Naive thymus-derived CD4-positive, alpha-beta T cell (primary cell): ENCODE data around the gene APBA2. TPM values are rescaled to one million over a fixed set of nuclear protein-coding genes. Genes with fewer than 3 reads are reported as not detected.

Experiments used
- ATAC-seq: fragments of 150-1000 bp; cut with Tn5 transposase; 2 replicates; pipeline ENCODE4 v1.10.0; 2021; ENCODE audit warnings: mild to moderate bottlenecking, moderate library complexity
- CTCF ChIA-PET: fragments of 350-600 bp; sonication (Branson Sonifier 250); formaldehyde crosslinking; loops from one replicate; lab custom pipeline; 2021; ENCODE audit warnings: antibody characterized with exemption; lab: Charles Lee
- POLR2A ChIA-PET: fragments of 350-600 bp; sonication (Branson Sonifier 250); formaldehyde crosslinking; loops from one replicate; lab custom pipeline; 2021; ENCODE audit warnings: antibody characterized with exemption, inconsistent platforms; lab: Charles Lee
- DNase-seq, 9 donors: peaks; one replicate each; pipeline versions ENCODE4 v3.0.0 to v3.0.0-alpha.2; 2020 to 2022; ENCODE audit warnings: mixed read lengths in 1 of 9
- H3K27ac ChIP-seq: one replicate; pipeline ENCODE4 v1.7.0; 2013; ENCODE audit warnings: mild to moderate bottlenecking, low read depth, low read length, moderate library complexity
- H3K27me3 ChIP-seq, 2 donors: one replicate each; pipeline ENCODE4 v1.7.0; 2013; ENCODE audit warnings: low read length in 2 of 2, mild to moderate bottlenecking in 2 of 2, moderate library complexity in 2 of 2; ENCODE audit not compliant: control insufficient read depth in 2 of 2, insufficient read depth in 2 of 2
- H3K36me3 ChIP-seq, 3 experiments: 1 replicate in 2 of 3; 2 replicates in 1 of 3; pipeline ENCODE4 v1.7.0; 2013; ENCODE audit warnings: low read length in 3 of 3, mild to moderate bottlenecking in 3 of 3, moderate library complexity in 1 of 3; ENCODE audit not compliant: insufficient read depth in 3 of 3, control insufficient read depth in 2 of 3
- H3K4me1 ChIP-seq, 2 donors: one replicate each; pipeline ENCODE4 v1.7.0; 2013; ENCODE audit warnings: low read length in 2 of 2, mild to moderate bottlenecking in 2 of 2, moderate library complexity in 1 of 2; ENCODE audit not compliant: control insufficient read depth in 2 of 2, insufficient read depth in 2 of 2
- H3K4me3 ChIP-seq: 2 replicates; pipeline ENCODE4 v1.7.0; 2013; ENCODE audit warnings: mild to moderate bottlenecking, low read length
- H3K9me3 ChIP-seq, 3 experiments: 1 replicate in 2 of 3; 2 replicates in 1 of 3; pipeline ENCODE4 v1.7.0; 2013; ENCODE audit warnings: low read length in 3 of 3; ENCODE audit not compliant: control insufficient read depth in 2 of 3
- H3K27ac Mint-ChIP-seq, 9 donors: one replicate each; pipeline ENCODE4 v1.8.0; 2020 to 2022; ENCODE audit warnings: mixed read lengths in 9 of 9, mild to moderate bottlenecking in 8 of 9, moderate library complexity in 5 of 9, inconsistent platforms in 2 of 9
- H3K27me3 Mint-ChIP-seq, 5 donors: one replicate each; pipeline ENCODE4 v1.8.0; 2021 to 2022; ENCODE audit warnings: mixed read lengths in 5 of 5, mild to moderate bottlenecking in 1 of 5
- H3K36me3 Mint-ChIP-seq, 5 donors: one replicate each; pipeline ENCODE4 v1.8.0; 2020 to 2022; ENCODE audit warnings: mixed read lengths in 5 of 5, mild to moderate bottlenecking in 3 of 5, inconsistent platforms in 1 of 5
- H3K4me1 Mint-ChIP-seq, 7 donors: one replicate each; pipeline ENCODE4 v1.8.0; 2020 to 2022; ENCODE audit warnings: mixed read lengths in 7 of 7, mild to moderate bottlenecking in 3 of 7, inconsistent platforms in 1 of 7
- H3K4me3 Mint-ChIP-seq, 10 donors: one replicate each; pipeline ENCODE4 v1.8.0; 2020 to 2022; ENCODE audit warnings: mild to moderate bottlenecking in 10 of 10, mixed read lengths in 10 of 10, moderate library complexity in 6 of 10, inconsistent platforms in 2 of 10
- H3K9me3 Mint-ChIP-seq, 11 donors: one replicate each; pipeline ENCODE4 v1.8.0; 2020 to 2022; ENCODE audit warnings: mixed read lengths in 11 of 11, mild to moderate bottlenecking in 4 of 11, inconsistent platforms in 1 of 11, moderate library complexity in 1 of 11
- intact Hi-C, 2 donors: fragments of 100-400 bp; cut with micrococcal nuclease; formaldehyde crosslinking; loops; one replicate each; pipeline ENCODE4 v1.15.1; 2023
- polyA plus RNA-seq, 2 donors: library from polyadenylated mRNA; unstranded; fragments of 300-500 nt; fragmentation: Illumina TruSeq; gene quantifications; one replicate each; pipeline ENCODE4 v1.2.3, GENCODE V29; 2021
- total RNA-seq, 6 experiments: library from RNA in 5 of 6; stranded (reverse) in 5 of 6; gene quantifications; 1 replicate in 5 of 6; 2 replicates in 1 of 6; pipeline ENCODE4 v1.2.3 and lab custom pipeline; 2021 to 2026

Gene APBA2
- total and polyA plus RNA-seq, 7 experiments from 2014 or later: 7.7 to 139 (median 110) TPM

DNA sequence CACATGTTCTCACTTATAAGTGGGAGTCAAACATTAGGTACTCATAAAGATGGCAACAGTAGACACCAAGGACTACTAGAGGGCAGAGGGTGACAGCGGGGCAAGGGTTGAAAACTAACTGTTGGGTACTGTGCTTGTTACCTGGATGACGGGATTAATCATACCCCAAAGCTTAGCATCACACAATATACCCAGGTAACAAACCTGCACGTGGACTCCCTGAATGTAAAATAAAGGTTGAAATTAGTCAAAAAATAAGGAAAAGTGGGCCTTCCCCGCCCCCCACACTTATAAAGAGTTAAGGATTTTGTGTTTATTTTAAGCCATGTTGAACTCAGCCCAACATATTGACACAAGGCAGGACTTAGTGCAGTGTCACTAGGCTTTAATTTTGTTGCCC lies 96.1 kb downstream of the APBA2 start:
- no peak overlapping the region for H3K27ac Mint-ChIP-seq
- peaks cover 0 to 2% (median 0%) of the 10 kb centered on the region in 11 donors for H3K9me3 Mint-ChIP-seq
- peaks cover 10 to 68% (median 65%) of the 10 kb centered on the region in 7 donors for H3K4me1 Mint-ChIP-seq
- intact Hi-C loops: no loop called here
- no peaks in the 10 kb centered on the region for H3K27me3 ChIP-seq
- H3K4me3 Mint-ChIP-seq: no peak overlapping the region
- ChIA-PET POLR2A (no interaction called here), CTCF (interaction anchor here (0.6 kb wide), 1 partner anchor 110 kb away, joined by 3 read pairs; no protein-coding TSS in a partner anchor)
- DNase-seq: no peak
- H3K27ac ChIP-seq: no peak overlapping the region
- H3K36me3 ChIP-seq: peaks cover 0 to 7% (median 0%) of the 10 kb centered on the region in 3 experiments
- H3K4me3 ChIP-seq: no peak overlapping the region
- peaks cover 0 to 20% of the 10 kb centered on the region in 2 donors for H3K4me1 ChIP-seq
- peaks cover 0 to 20% (median 4%) of the 10 kb centered on the region in 5 donors for H3K36me3 Mint-ChIP-seq
- no peaks in the 10 kb centered on the region for H3K9me3 ChIP-seq
- ATAC-seq: no peak
- H3K27me3 Mint-ChIP-seq: peaks cover 0 to 6% (median 0%) of the 10 kb centered on the region in 5 donors

- Histone ChIP-seq H3K36me3 (peaks cover 0 to 9% (median 0%) of the 10 kb centered on the region in 3 experiments), H3K4me3 (no peak overlapping the region), H3K27me3 (no peaks in the 10 kb centered on the region), H3K27ac (no peak overlapping the region), H3K9me3 (no peaks in the 10 kb centered on the region), H3K4me1 (peaks cover 0 to 20% of the 10 kb centered on the region in 2 donors)
- ChIA-PET POLR2A (no interaction called here), CTCF (interaction anchor here (0.6 to 1.7 kb wide), 2 partner anchors 9 to 1092 kb away, joined by 5 to 7 read pairs; no protein-coding TSS in a partner anchor)
- Mint-ChIP-seq H3K27ac (no peak overlapping the region), H3K36me3 (peaks cover 0 to 25% (median 8%) of the 10 kb centered on the region in 5 donors), H3K9me3 (peaks cover 0 to 4% (median 0%) of the 10 kb centered on the region in 11 donors), H3K4me3 (no peak overlapping the region), H3K27me3 (peaks cover 0 to 6% (median 0%) of the 10 kb centered on the region in 5 donors), H3K4me1 (peaks cover 10 to 74% (median 71%) of the 10 kb centered on the region in 7 donors)
- intact Hi-C loops: no loop called here
- no peak for ATAC-seq
- DNase-seq: no peak
Observed at GRCh38 chr15:28982886-28983285, 97.1 kb downstream of the APBA2 start.

DNA sequence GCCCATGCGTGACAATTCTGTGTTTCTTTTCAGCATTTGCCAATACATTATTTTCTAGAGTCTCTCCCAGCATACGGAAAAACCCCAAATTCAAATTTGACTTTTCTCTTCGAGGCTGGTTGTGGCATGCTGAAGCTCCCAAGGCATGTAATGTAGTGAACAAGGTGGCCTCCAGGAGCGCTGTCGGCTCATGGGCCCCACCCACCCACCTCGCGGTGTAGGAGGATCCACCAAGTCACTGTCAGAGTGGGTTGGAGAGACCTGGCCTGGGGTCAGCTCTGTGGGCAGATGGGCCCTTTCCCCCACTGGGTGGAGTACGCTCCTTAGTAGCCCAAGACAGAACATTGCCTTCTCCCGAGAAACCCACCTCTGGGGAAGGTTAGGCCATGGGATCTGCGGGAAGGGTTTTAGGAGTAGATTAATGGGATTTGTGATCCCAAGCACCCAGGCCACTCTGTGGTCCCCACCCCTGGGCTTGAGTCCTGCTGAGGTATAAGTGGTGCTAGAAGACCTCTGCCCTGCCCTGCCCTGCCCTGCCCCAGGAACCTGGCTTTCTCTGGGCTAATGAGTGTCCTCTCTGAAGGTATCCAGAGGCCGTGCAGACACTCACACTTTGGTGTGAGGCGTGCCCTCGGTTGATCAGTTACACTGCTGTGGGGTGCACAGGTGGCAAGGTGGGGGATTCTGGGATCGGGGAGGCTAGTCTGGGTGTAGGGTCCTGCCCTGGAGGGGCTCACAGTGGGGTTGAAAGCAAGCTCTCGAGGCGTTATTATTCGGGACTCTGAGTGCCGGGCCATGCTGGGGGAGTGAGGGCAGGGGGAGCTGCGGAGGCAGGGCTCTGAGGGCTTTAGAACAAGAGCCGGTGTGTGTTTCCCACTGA lies 97.9 kb downstream of the APBA2 start:
- ATAC-seq (no peak), DNase-seq (no peak)
- Mint-ChIP-seq H3K36me3 (peaks cover 0 to 25% (median 8%) of the 10 kb centered on the region in 5 donors), H3K4me1 (peaks cover 10 to 82% (median 71%) of the 10 kb centered on the region in 7 donors), H3K4me3 (peak overlapping the region in 1 of 10 donors; percentile 34), H3K9me3 (peaks cover 0 to 4% (median 0%) of the 10 kb centered on the region in 11 donors), H3K27me3 (peaks cover 0 to 6% (median 0%) of the 10 kb centered on the region in 5 donors), H3K27ac (peak overlapping the region in 4 of 9 donors; percentile 9 to 62 (median 40))
- Histone ChIP-seq H3K36me3 (peaks cover 0 to 3% (median 0%) of the 10 kb centered on the region in 3 experiments), H3K9me3 (no peaks in the 10 kb centered on the region), H3K4me1 (peaks cover 0 to 20% of the 10 kb centered on the region in 2 donors), H3K27ac (no peak overlapping the region), H3K4me3 (no peak overlapping the region), H3K27me3 (no peaks in the 10 kb centered on the region)
- ChIA-PET CTCF (interaction anchor here (0.6 to 1.7 kb wide), 4 partner anchors 8 to 1091 kb away, joined by 3 to 7 read pairs (median 5); no protein-coding TSS in a partner anchor), POLR2A (no interaction called here)
- intact Hi-C loops: no loop called here

GRCh38 chr15:28984421-28985315 lies 98.9 kb downstream of the APBA2 start:
- ChIA-PET POLR2A (interaction anchor here (0.6 kb wide), 1 partner anchor 50 kb away, joined by 3 read pairs; no protein-coding TSS in a partner anchor), CTCF (interaction anchor here (0.7 to 1.7 kb wide), 4 partner anchors 9 to 119 kb away, joined by 3 to 7 read pairs (median 4); no protein-coding TSS in a partner anchor)
- ATAC-seq: peak; percentile 85
- Histone ChIP-seq H3K36me3 (peaks cover 0 to 3% (median 0%) of the 10 kb centered on the region in 3 experiments), H3K4me3 (no peak overlapping the region), H3K4me1 (peaks cover 0 to 20% of the 10 kb centered on the region in 2 donors), H3K27me3 (no peaks in the 10 kb centered on the region), H3K9me3 (no peaks in the 10 kb centered on the region), H3K27ac (no peak overlapping the region)
- peak overlapping the region in 5 of 9 donors; percentile 16 to 79 (median 67) for H3K27ac Mint-ChIP-seq
- peaks cover 0 to 24% (median 7%) of the 10 kb centered on the region in 5 donors for H3K36me3 Mint-ChIP-seq
- intact Hi-C loops: no loop called here
- H3K9me3 Mint-ChIP-seq: peaks cover 0 to 4% (median 0%) of the 10 kb centered on the region in 11 donors
- H3K4me3 Mint-ChIP-seq: peak overlapping the region in 5 of 10 donors; percentile 22 to 74 (median 57)
- peaks cover 0 to 4% (median 0%) of the 10 kb centered on the region in 5 donors for H3K27me3 Mint-ChIP-seq
- peak in 1 of 9 donors; percentile 36 for DNase-seq
- H3K4me1 Mint-ChIP-seq: peaks cover 10 to 84% (median 65%) of the 10 kb centered on the region in 7 donors

- Histone ChIP-seq H3K36me3 (peaks cover 0 to 3% (median 0%) of the 10 kb centered on the region in 3 experiments), H3K4me1 (peaks cover 0 to 20% of the 10 kb centered on the region in 2 donors), H3K27ac (no peak overlapping the region), H3K4me3 (no peak overlapping the region), H3K9me3 (no peaks in the 10 kb centered on the region), H3K27me3 (no peaks in the 10 kb centered on the region)
- peaks cover 10 to 82% (median 59%) of the 10 kb centered on the region in 7 donors for H3K4me1 Mint-ChIP-seq
- intact Hi-C loops: no loop called here
- ChIA-PET CTCF (interaction anchor here (0.7 kb wide), 1 partner anchor 118 kb away, joined by 4 read pairs; no protein-coding TSS in a partner anchor), POLR2A (no interaction called here)
- peaks cover 0 to 4% (median 0%) of the 10 kb centered on the region in 11 donors for H3K9me3 Mint-ChIP-seq
- H3K4me3 Mint-ChIP-seq: peak overlapping the region in 6 of 10 donors; percentile 21 to 74 (median 36)
- peak overlapping the region in 5 of 9 donors; percentile 16 to 79 (median 67) for H3K27ac Mint-ChIP-seq
- peaks cover 0 to 3% (median 0%) of the 10 kb centered on the region in 5 donors for H3K27me3 Mint-ChIP-seq
- H3K36me3 Mint-ChIP-seq: peaks cover 0 to 23% (median 7%) of the 10 kb centered on the region in 5 donors
- no peak for DNase-seq
- no peak for ATAC-seq
Observed at GRCh38 chr15:28985316-28985645, 99.5 kb downstream of the APBA2 start.
